GM19025 (cell line): ENCODE data around the gene CTNS.
"Not testable (repeated sequence)": the region's sequence is repeated elsewhere in the genome, so short reads cannot be mapped to it uniquely, and the experiment has no call there.

Source experiments
- ATAC-seq: cut with Tn5 transposase; IDR thresholded peaks from one replicate; pipeline ENCODE4 v1.9.1; 2021; ENCODE audit warnings: mild to moderate bottlenecking, low read depth, moderate library complexity; ENCODE audit not compliant: unreplicated experiment

The CTNS gene

GRCh38 chr17:3681565-3681964, 45.0 kb downstream of the CTNS start:
- no peak for ATAC-seq

- no peak for ATAC-seq
Observed at GRCh38 chr17:3682033-3682432, 45.5 kb downstream of the CTNS start.

- ATAC-seq: no peak
Observed at GRCh38 chr17:3683054-3683511, 46.5 kb downstream of the CTNS start.

DNA sequence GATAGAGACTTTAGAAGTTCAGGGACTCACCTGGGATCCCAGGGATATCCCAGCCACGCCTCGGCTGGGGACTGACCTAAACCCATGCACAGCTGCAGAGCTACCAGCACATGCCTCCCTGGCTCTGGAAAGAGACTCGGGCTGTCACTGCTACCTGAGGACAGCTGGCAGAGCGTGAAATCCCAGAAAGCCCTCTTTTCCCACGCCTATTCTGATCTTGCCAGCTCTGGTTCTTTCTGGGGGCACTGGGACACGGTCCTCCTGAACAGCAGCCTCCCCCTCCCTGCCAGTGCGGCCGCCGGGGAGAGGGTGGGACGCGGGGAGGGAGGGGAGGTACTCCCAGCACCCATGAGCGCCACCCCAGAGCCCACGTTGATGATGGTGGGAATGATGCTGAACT, 48.6 kb downstream of the CTNS start:
- no peak for ATAC-seq

DNA sequence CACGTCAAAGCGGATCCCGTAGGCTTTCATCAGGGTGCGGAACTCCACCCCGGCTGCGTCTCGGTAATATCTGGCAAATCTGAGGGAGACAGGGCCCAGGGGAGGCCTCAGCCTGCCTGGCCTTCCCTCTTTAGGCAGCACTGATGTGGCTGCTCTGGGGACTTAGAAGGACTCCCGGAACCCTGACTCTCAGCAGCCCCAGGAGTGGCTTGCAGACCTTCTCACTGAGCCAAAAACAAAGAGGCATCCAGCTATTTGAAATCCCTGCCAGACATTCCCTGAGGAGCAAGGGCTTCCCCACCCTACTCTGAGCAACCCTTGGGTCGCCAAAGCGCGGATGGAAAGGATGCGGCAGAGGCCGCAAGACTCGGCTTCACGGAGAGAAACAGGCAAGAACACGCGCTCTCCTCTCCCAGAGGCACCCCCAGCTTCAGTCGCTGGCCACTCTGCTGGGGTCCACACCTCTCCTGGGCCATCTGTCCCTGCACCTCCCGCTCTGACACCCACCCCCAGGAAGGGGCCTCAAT, 51.5 kb downstream of the CTNS start:
- ATAC-seq: no peak

DNA sequence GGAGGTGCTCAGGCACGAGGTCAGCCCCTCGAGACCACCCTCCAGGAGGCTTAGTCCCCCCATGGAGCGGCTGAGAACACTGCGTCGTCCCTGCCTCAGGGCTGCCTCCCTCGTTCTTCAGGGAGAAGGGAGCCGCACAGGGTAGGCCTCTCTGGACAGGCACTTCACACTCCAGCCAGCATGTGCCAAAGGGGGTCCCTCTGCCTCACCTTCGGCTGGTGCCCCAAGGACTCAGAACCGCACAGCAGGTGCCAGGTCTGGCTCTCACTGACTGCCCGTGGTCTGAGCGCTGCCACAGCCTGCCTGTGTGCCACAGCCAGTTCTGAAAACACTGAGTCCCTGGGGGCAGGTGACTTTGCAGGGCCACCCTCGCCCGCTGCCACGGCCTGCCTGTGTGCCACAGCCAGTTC, 52.3 kb downstream of the CTNS start:
- ATAC-seq: no peak

DNA sequence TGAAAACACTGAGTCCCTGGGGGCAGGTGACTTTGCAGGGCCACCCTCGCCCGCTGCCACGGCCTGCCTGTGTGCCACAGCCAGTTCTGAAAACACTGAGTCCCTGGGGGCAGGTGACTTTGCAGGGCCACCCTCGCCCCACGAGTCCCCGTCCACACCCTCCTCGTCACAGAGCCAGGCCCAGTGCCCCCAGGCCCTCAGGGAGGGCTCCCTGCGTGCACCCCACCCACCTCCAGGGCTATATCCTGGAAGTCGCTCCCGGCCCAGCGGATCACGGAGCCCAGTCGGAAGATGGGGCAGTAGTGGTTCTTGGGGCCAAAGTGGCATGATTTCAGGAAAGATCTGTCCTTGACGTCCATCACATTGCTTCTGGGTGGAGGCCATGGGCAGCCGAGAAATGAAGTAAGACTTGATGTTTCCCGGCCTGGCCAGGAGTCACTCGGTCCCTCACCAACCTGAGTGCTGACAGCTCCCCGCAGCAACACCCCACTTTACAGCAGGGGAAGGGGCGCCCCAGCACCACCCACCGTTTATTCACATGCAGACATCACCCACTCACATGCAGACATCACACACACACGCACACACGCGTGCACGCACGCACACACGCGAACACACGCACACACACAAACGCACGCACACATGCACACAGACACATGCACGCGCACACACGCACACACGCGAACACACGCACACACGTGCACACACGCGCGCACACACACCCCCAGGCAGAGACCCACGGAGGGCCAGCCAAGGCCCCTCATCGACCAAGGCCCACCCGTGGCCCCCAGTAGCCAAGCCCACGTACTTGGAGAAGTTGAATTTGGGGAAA, 52.9 kb downstream of the CTNS start:
- ATAC-seq: no peak

GRCh38 chr17:3690094-3690715, 53.6 kb downstream of the CTNS start:
- ATAC-seq: no peak

GRCh38 chr17:3691617-3692067, 55.1 kb downstream of the CTNS start:
- ATAC-seq: no peak

DNA sequence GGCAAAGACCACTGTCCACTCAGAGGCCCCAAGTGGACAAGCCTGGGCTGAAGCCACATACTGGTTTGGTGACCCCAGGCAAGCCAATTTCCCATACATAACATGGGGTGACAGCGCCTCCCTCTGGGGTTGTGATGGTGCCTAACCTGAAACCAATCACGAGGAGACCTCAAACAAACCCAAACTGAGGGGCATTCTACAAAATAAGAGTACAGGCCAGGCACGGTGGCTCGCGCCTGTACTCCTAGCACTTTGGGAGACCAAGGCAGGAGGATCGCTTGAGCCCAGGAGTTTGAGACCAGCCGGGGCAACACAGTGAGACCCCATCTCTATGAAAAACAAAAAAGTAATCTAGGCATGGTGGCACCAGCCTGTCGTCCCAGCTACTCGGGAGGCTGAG, 55.8 kb downstream of the CTNS start:
- ATAC-seq: no peak

DNA sequence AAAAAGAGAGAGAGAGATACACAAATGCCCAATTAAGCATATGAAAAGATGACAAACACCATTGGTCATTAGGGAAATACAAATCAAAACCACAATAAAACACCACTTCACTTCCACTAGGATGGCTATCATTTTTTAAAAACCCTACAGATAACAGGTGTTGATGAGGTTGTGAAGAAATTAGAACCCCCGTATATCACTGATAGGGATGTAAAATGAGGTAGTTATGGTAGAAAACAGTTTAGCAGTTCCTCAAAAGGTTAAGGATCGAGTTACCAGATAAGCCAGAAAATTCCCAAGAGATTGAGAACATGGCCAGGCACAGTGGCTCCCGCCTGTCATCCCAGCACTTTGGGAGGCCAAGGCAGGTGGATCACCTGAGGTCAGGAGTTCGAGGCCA, 56.6 kb downstream of the CTNS start:
- ATAC-seq: no peak

GRCh38 chr17:3693829-3694231, 57.3 kb downstream of the CTNS start:
- ATAC-seq: peak; percentile 39

- ATAC-seq: no peak
Observed at GRCh38 chr17:3695129-3695722, 58.7 kb downstream of the CTNS start.

DNA sequence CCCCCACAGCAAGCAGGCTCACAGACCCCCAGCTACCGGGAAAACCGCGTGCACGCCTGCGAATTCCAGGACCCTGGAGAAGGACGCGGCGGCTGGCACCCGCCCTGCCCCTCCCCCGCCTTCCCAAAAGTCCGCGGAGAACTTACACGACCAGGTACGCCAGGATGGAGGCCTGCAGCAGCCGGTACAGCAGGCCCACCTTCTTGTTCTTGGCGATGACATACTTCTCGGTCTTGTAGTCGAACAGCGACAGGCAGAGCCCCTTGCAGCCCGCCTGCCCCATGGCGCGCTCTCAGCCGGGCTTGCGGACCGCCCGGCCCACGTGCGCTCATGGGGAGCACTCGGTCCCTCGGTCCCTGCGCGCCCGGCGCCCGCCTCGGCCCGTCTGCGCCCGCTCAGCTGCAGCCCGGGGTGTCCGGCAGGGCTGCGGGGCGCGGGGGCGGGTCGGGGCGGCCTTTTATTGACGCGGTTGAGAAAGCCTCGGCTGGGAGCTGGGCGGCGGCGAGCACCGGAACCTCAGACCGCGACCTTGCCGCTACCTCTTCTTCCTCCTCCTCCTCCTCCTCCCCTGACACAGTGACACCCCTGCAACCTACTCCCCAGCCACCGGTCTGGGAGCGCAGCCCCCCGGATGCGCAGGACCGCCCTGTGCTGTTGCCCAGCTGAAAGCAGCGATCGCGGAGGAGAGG, 59.3 kb downstream of the CTNS start, which contains the start of gene P2RX5:
Gene P2RX5, minus strand, starts transcription at position 433 of the 689 bp plus-strand sequence. Its CDS starts 150 bp downstream, at position 283.
- ATAC-seq: no peak

DNA sequence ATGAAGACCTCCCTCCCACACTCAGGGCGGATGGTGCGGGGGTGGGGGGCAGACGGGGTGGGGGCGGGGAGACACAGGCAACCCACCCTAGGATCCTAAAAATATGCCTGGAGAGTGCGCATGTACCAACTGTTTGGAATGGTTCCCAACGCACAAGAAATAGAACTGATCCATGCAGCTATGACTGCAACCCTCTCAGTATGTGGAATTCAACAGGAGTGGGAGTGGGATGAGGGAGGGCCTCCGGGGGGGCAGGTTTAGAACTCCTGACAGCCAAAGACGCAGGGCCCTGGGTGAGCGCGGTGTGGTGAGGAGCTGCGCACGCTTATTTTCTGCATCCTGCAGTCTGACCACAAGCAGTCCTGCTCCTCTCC, 60.5 kb downstream of the CTNS start:
- no peak for ATAC-seq

GRCh38 chr17:3698139-3698538, 61.6 kb downstream of the CTNS start:
- ATAC-seq: no peak

- no peak for ATAC-seq
Observed at GRCh38 chr17:3699951-3700350, 63.4 kb downstream of the CTNS start.

DNA sequence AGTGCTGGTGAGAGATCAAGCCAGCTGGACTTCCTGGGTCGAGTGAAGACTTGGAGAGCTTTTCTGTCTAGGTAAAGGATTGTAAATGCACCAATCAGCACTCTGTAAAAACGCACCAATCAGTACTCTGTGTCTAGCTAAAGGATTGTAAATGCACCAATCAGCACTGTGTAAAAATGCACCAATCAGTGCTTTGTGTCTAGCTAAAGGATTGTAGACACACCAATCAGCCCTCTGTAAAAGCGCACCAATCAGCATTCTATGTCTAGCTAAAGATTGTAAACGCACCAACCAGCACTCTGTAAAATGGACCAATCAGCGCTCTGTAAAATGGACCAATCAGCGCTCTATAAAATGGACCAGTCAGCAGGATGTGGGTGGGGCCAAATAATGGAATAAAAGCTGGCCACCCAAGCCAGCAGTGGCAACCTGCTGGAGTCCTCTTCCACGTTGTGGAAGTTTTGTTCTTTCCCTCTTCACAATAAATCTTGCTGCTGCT, 65.5 kb downstream of the CTNS start:
- ATAC-seq: not testable (repeated sequence)

- no peak for ATAC-seq
Observed at GRCh38 chr17:3704931-3705717, 68.6 kb downstream of the CTNS start.

DNA sequence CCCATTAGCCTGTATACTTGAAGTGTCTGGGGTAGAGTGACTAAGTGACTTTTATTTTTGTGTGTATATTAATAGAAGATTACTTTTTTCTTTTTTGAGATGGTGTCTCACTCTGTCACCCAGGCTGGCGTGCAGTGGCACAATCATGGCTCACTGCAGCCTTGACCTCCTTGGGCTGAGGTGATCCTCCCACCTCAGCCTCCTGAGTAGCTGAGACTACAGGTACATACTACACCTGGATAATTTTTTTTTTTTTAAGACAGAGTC, 69.1 kb downstream of the CTNS start:
- ATAC-seq: not testable (repeated sequence)
